ENCODE results near the gene MGAT4C.

DNA sequence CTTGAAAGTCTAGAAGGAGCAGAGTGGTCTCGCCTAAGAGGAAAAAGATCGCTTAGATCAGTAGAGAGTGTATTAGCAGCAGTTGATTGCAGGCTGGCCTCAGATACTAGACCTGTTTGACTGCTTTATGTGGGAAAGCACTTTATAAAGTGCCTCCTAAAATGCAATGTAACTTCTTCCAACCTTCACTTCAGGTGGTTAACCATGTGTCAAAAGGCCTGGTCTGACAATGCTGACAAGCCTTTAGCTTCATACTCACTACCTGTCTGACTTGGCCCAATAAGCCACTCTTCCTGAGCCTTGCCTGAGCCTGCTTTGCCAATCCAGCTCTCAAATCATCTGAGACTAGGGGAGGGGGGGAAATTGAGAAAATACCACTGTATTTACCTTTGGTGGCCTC is 14.6 kb downstream of the MGAT4C start:
- TF ChIP-seq CTCF (IDR thresholded peaks at IDR 0.05) (no peak), NFIC (IDR thresholded peaks at IDR 0.05; ENCODE audit: borderline replicate concordance) (no peak), POLR2AphosphoS5 (IDR thresholded peaks at IDR 0.05; ENCODE audit: low read depth, low read length) (no peak), RAD21 (IDR thresholded peaks at IDR 0.05; ENCODE audit: low read length) (no peak), EZH2phosphoT487 (IDR thresholded peaks at IDR 0.05; ENCODE audit: borderline replicate concordance, low read depth) (no peak), IRF3 (IDR thresholded peaks at IDR 0.05; ENCODE audit: low read depth, low read length) (no peak)
- TF ChIP-seq, protein P1, sequence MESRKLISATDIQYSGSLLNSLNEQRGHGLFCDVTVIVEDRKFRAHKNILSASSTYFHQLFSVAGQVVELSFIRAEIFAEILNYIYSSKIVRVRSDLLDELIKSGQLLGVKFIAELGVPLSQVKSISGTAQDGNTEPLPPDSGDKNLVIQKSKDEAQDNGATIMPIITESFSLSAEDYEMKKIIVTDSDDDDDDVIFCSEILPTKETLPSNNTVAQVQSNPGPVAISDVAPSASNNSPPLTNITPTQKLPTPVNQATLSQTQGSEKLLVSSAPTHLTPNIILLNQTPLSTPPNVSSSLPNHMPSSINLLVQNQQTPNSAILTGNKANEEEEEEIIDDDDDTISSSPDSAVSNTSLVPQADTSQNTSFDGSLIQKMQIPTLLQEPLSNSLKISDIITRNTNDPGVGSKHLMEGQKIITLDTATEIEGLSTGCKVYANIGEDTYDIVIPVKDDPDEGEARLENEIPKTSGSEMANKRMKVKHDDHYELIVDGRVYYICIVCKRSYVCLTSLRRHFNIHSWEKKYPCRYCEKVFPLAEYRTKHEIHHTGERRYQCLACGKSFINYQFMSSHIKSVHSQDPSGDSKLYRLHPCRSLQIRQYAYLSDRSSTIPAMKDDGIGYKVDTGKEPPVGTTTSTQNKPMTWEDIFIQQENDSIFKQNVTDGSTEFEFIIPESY (IDR thresholded peaks at IDR 0.05; ENCODE audit: borderline replicate concordance, low read depth), result no peak
- TF ChIP-seq, protein P2, sequence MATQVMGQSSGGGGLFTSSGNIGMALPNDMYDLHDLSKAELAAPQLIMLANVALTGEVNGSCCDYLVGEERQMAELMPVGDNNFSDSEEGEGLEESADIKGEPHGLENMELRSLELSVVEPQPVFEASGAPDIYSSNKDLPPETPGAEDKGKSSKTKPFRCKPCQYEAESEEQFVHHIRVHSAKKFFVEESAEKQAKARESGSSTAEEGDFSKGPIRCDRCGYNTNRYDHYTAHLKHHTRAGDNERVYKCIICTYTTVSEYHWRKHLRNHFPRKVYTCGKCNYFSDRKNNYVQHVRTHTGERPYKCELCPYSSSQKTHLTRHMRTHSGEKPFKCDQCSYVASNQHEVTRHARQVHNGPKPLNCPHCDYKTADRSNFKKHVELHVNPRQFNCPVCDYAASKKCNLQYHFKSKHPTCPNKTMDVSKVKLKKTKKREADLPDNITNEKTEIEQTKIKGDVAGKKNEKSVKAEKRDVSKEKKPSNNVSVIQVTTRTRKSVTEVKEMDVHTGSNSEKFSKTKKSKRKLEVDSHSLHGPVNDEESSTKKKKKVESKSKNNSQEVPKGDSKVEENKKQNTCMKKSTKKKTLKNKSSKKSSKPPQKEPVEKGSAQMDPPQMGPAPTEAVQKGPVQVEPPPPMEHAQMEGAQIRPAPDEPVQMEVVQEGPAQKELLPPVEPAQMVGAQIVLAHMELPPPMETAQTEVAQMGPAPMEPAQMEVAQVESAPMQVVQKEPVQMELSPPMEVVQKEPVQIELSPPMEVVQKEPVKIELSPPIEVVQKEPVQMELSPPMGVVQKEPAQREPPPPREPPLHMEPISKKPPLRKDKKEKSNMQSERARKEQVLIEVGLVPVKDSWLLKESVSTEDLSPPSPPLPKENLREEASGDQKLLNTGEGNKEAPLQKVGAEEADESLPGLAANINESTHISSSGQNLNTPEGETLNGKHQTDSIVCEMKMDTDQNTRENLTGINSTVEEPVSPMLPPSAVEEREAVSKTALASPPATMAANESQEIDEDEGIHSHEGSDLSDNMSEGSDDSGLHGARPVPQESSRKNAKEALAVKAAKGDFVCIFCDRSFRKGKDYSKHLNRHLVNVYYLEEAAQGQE (IDR thresholded peaks at IDR 0.05; ENCODE audit: low read depth, low read length), result no peak
